K562 (cell line): ENCODE measurements around the gene HTR1D. TPM values are rescaled to one million over a fixed set of nuclear protein-coding genes. Genes with fewer than 3 reads are reported as not detected.

ENCODE experiments used
- BRF1 ChIP-seq: IDR thresholded peaks from 3 replicates; pipeline ENCODE4 v1.6.1; 2011; ENCODE audit warnings: borderline replicate concordance, mild to moderate bottlenecking; ENCODE audit not compliant: insufficient read length; ENCODE audit errors: extremely low read depth
- FOSL1 ChIP-seq: fragments of 200-800 bp; sonication (Bioruptor generic); conservative IDR thresholded peaks from 2 replicates; pipeline ENCODE4 v1.6.1; 2016; ENCODE audit warnings: missing genetic modification characterization, missing compliant biosample characterization
- GABPA ChIP-seq: fragments of 200-800 bp; sonication (Bioruptor generic); conservative IDR thresholded peaks from 2 replicates; pipeline ENCODE4 v1.6.1; 2016; ENCODE audit warnings: low read depth, missing genetic modification characterization, missing compliant biosample characterization
- GABPB2 ChIP-seq: fragments of 250-450 bp; sonication (Bioruptor Pico); conservative IDR thresholded peaks from 2 replicates; pipeline ENCODE4 v1.5.1; 2021; ENCODE audit warnings: mild to moderate bottlenecking
- ILF3 ChIP-seq: fragments of 450-650 bp; IDR thresholded peaks from 2 replicates; pipeline ENCODE4 v1.6.1; 2018; ENCODE audit warnings: antibody characterized with exemption, mild to moderate bottlenecking, moderate library complexity, borderline replicate concordance
- MEIS2 ChIP-seq: fragments of 450-650 bp; IDR thresholded peaks from 2 replicates; pipeline ENCODE4 v1.6.1; 2014; ENCODE audit warnings: mild to moderate bottlenecking; ENCODE audit not compliant: partially characterized antibody
- POLR3A ChIP-seq: IDR thresholded peaks from 2 replicates; pipeline ENCODE4 v1.6.1; 2011; ENCODE audit warnings: borderline replicate concordance, mild to moderate bottlenecking, moderate library complexity; ENCODE audit not compliant: insufficient read length, insufficient read depth; ENCODE audit errors: extremely low read depth
- PTRF ChIP-seq: fragments of 450-650 bp; IDR thresholded peaks from 2 replicates; pipeline ENCODE4 v1.6.1; 2016; ENCODE audit warnings: mild to moderate bottlenecking, missing genetic modification characterization, missing compliant biosample characterization
- SRSF3 ChIP-seq: fragments of 200-400 bp; formaldehyde crosslinking; IDR thresholded peaks from 2 replicates; pipeline ENCODE4 v1.6.1; 2016; ENCODE audit warnings: mild to moderate bottlenecking, low read length, moderate library complexity; ENCODE audit not compliant: insufficient read depth
- TFAP4 ChIP-seq: sonication (generic); formaldehyde crosslinking; IDR thresholded peaks from 2 replicates; pipeline ENCODE4 v1.8.0; 2022; ENCODE audit warnings: missing genetic modification reagents, mild to moderate bottlenecking, moderate library complexity, borderline replicate concordance
- U2AF2 ChIP-seq: fragments of 200-400 bp; formaldehyde crosslinking; optimal IDR thresholded peaks from 2 replicates; pipeline ENCODE3; 2017; ENCODE audit warnings: low read depth, mild to moderate bottlenecking, low read length
- ZBTB7A ChIP-seq: IDR thresholded peaks from 2 replicates; pipeline ENCODE4 v1.6.1; 2011; ENCODE audit warnings: low read depth, mild to moderate bottlenecking, low read length, moderate library complexity, borderline replicate concordance; ENCODE audit not compliant: control insufficient read depth
- ZC3H8 ChIP-seq: fragments of 450-650 bp; IDR thresholded peaks from 2 replicates; pipeline ENCODE4 v1.6.1; 2017
- ZNF436 ChIP-seq: fragments of 250-450, 450-650 bp; sonication (Bioruptor Pico); formaldehyde crosslinking; IDR thresholded peaks from 2 replicates; pipeline ENCODE4 v1.7.0; 2020; ENCODE audit warnings: mild to moderate bottlenecking
- ZNF518B ChIP-seq: fragments of 250-450 bp; sonication (Bioruptor Pico); IDR thresholded peaks from 2 replicates; pipeline ENCODE4 v1.5.0; 2021; ENCODE audit warnings: mild to moderate bottlenecking, moderate library complexity
- polyA plus RNA-seq, 8 experiments: library from polyadenylated mRNA; depleted of rRNA in 4 of 8; stranded (reverse) in 5 of 8; unstranded in 3 of 8; fragments of >200 nt; fragmentation: Nextera tagmentation in 2 of 8; fragmentation: Illumina TruSeq in 1 of 8; extraction: Ambion mirVana in 2 of 8; extraction: Trizol in 1 of 8; gene quantifications; 2 replicates each; pipeline versions ENCODE4 v1.2.1 to v1.2.3, GENCODE V29; 2011 to 2014; ENCODE audit warnings: inconsistent platforms in 1 of 8, missing spikeins in 1 of 8
- total RNA-seq, 7 experiments: library from RNA; depleted of rRNA in 6 of 7; stranded (reverse); fragments of >200 nt in 6 of 7; fragmentation: Illumina TruSeq in 2 of 7; extraction: Trizol in 2 of 7; gene quantifications; 2 replicates each; pipeline versions ENCODE4 v1.2.1 to v1.2.3, GENCODE V29; 2011 to 2021; ENCODE audit warnings: low replicate concordance in 1 of 7
- TF ChIP-seq, protein P1 (sequence below): fragments of 200-800 bp; sonication (Bioruptor generic); IDR thresholded peaks from 2 replicates; pipeline ENCODE4 v1.6.1; 2017; ENCODE audit warnings: missing genetic modification characterization, missing compliant biosample characterization
- TF ChIP-seq, protein P2 (sequence below): IDR thresholded peaks from 2 replicates; pipeline ENCODE4 v1.6.1; 2012; ENCODE audit warnings: low read depth, low read length, improper control_type of control experiment, borderline replicate concordance
- TF ChIP-seq, protein P3 (sequence below): fragments of 450-650 bp; formaldehyde crosslinking; IDR thresholded peaks from 2 replicates; pipeline ENCODE4 v1.4.0; 2022; ENCODE audit warnings: missing genetic modification characterization

The HTR1D gene
- total and polyA plus RNA-seq, 9 of the 15 experiments (the other 6 are each of a cell fraction or from before 2014, with no cell fraction given), result 0.03 to 0.09 (median 0.04) TPM; not detected in 4

GRCh38 chr1:23168079-23168444 is 49.2 kb downstream of the HTR1D start (continued):
- TF ChIP-seq ZBTB7A (peak; percentile 59; the same call in 1 of the 2 replicates), ILF3 (no peak), GABPA (tag) (peak; percentile 54), BRF1 (no peak), SRSF3 (no peak), FOSL1 (tag) (no peak), ZNF436 (no peak), TFAP4 (CRISPR knock-in tag) (no peak), POLR3A (no peak), U2AF2 (no peak), GABPB2 (CRISPR knock-in tag) (no peak), ZC3H8 (no peak), PTRF (tag) (no peak), MEIS2 (no peak), ZNF518B (CRISPR knock-in tag) (no peak)
- TF ChIP-seq, protein P1, sequence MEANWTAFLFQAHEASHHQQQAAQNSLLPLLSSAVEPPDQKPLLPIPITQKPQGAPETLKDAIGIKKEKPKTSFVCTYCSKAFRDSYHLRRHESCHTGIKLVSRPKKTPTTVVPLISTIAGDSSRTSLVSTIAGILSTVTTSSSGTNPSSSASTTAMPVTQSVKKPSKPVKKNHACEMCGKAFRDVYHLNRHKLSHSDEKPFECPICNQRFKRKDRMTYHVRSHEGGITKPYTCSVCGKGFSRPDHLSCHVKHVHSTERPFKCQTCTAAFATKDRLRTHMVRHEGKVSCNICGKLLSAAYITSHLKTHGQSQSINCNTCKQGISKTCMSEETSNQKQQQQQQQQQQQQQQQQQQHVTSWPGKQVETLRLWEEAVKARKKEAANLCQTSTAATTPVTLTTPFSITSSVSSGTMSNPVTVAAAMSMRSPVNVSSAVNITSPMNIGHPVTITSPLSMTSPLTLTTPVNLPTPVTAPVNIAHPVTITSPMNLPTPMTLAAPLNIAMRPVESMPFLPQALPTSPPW, result peak; percentile 69; the same call in 1 of the 2 replicates
- TF ChIP-seq, protein P2, sequence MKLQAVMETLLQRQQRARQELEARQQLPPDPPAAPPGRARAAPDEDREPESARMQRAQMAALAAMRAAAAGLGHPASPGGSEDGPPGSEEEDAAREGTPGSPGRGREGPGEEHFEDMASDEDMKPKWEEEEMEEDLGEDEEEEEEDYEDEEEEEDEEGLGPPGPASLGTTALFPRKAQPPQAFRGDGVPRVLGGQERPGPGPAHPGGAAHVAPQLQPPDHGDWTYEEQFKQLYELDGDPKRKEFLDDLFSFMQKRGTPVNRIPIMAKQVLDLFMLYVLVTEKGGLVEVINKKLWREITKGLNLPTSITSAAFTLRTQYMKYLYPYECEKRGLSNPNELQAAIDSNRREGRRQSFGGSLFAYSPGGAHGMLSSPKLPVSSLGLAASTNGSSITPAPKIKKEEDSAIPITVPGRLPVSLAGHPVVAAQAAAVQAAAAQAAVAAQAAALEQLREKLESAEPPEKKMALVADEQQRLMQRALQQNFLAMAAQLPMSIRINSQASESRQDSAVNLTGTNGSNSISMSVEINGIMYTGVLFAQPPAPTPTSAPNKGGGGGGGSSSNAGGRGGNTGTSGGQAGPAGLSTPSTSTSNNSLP, result no peak
- TF ChIP-seq, protein P3, sequence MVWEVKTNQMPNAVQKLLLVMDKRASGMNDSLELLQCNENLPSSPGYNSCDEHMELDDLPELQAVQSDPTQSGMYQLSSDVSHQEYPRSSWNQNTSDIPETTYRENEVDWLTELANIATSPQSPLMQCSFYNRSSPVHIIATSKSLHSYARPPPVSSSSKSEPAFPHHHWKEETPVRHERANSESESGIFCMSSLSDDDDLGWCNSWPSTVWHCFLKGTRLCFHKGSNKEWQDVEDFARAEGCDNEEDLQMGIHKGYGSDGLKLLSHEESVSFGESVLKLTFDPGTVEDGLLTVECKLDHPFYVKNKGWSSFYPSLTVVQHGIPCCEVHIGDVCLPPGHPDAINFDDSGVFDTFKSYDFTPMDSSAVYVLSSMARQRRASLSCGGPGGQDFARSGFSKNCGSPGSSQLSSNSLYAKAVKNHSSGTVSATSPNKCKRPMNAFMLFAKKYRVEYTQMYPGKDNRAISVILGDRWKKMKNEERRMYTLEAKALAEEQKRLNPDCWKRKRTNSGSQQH (CRISPR knock-in tag), result no peak
